RWPE2 (cell line): Measurements from ENCODE around the gene PCBP1.

ENCODE experiments used
- ATAC-seq: fragments of 200-7000 bp; cut with Tn5 transposase; 3 replicates; pipeline ENCODE4 v1.9.1; 2021; ENCODE audit warnings: low read depth
- DNase-seq: peaks from one replicate; pipeline ENCODE4 v3.0.0-alpha.2; 2020; ENCODE audit warnings: low spot score
- H3K27ac ChIP-seq: fragments of 450-650 bp; 2 replicates; pipeline ENCODE4 v1.5.1; 2017; ENCODE audit warnings: mild to moderate bottlenecking; ENCODE audit not compliant: poor library complexity, severe bottlenecking
- H3K27me3 ChIP-seq: fragments of 250-450 bp; sonication (Bioruptor Pico); 2 replicates; pipeline ENCODE4 v1.5.1; 2021; ENCODE audit warnings: mild to moderate bottlenecking, moderate library complexity; ENCODE audit not compliant: insufficient read depth, poor library complexity, severe bottlenecking
- H3K36me3 ChIP-seq: fragments of 250-450 bp; sonication (Bioruptor Pico); 2 replicates; pipeline ENCODE4 v1.5.1; 2020; ENCODE audit warnings: low read depth, mild to moderate bottlenecking, moderate library complexity
- H3K4me1 ChIP-seq: fragments of 250-450 bp; sonication (Bioruptor Pico); 2 replicates; pipeline ENCODE4 v1.5.1; 2021; ENCODE audit warnings: mild to moderate bottlenecking, moderate library complexity; ENCODE audit not compliant: insufficient read depth, poor library complexity, severe bottlenecking
- H3K4me3 ChIP-seq: fragments of 250-450 bp; sonication (Bioruptor Pico); 2 replicates; pipeline ENCODE4 v1.5.1; 2021; ENCODE audit warnings: mild to moderate bottlenecking, moderate library complexity; ENCODE audit not compliant: severe bottlenecking
- H3K9me3 ChIP-seq: fragments of 250-450 bp; sonication (Bioruptor Pico); 2 replicates; pipeline ENCODE4 v1.5.1; 2021; ENCODE audit warnings: mild to moderate bottlenecking, moderate library complexity; ENCODE audit not compliant: severe bottlenecking
- CTCF ChIP-seq: fragments of 450-650 bp; IDR thresholded peaks from one replicate; pipeline ENCODE4 v1.5.1; 2017; ENCODE audit warnings: mild to moderate bottlenecking, moderate library complexity; ENCODE audit not compliant: poor library complexity, severe bottlenecking

The PCBP1 gene

DNA sequence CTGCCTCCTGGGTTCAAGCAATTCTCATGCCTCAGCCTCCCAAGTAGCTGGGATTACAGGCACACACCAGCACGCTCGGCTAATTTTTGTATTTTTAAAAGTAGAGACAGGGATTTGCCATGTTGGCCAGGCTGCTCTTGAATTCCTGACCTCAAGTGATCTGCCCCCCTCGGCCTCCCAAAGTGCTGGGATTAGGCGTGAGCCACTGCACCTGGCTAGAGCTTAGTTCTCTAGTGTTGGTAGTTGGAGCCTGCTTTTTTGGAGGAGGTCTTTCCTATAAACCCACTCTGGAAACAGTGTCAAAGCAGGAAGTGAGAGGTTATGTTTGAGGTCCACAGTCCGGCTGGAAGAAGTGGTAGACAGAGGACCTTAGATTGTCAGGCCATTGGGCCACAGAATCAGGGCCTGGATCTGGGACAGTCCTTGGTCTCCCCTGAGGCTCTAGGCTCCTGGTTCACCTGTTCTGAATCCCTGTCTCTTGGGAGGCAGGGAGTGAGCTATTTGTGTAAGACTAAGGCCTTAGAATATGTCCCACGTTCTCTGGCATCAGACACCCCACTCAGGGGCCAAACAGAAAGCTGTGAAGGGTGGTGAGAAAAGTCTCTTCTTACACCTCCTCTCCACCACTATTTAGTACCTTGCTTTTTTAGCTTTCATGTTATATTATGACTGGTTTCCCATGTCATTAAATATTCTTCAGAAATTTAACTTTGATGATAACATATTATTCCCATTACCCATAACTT, 34.5 kb downstream of the PCBP1 start:
- H3K27me3 ChIP-seq, result no peaks in the 10 kb centered on the region
- H3K4me1 ChIP-seq, result no peaks in the 10 kb centered on the region
- H3K4me3 ChIP-seq, result no peak overlapping the region
- no peak for ATAC-seq
- TF ChIP-seq CTCF, result no peak
- no peak for DNase-seq
- no peaks in the 10 kb centered on the region for H3K9me3 ChIP-seq
- H3K27ac ChIP-seq, result no peak overlapping the region
- H3K36me3 ChIP-seq, result no peaks in the 10 kb centered on the region

- no peak for TF ChIP-seq CTCF
- no peaks in the 10 kb centered on the region for H3K4me1 ChIP-seq
- DNase-seq (no peak), ATAC-seq (no peak)
- no peaks in the 10 kb centered on the region for H3K27me3 ChIP-seq
- no peak overlapping the region for H3K27ac ChIP-seq
- H3K9me3 ChIP-seq, result no peaks in the 10 kb centered on the region
- H3K36me3 ChIP-seq, result no peaks in the 10 kb centered on the region
- H3K4me3 ChIP-seq, result no peak overlapping the region
These were observed 35.2 kb downstream of the PCBP1 start for GRCh38 chr2:70122470-70122869.

- Histone ChIP-seq H3K4me3 (no peak overlapping the region), H3K4me1 (no peaks in the 10 kb centered on the region)
- no peak for DNase-seq
These were observed 36.0 kb downstream of the PCBP1 start for GRCh38 chr2:70123051-70123828.

DNA sequence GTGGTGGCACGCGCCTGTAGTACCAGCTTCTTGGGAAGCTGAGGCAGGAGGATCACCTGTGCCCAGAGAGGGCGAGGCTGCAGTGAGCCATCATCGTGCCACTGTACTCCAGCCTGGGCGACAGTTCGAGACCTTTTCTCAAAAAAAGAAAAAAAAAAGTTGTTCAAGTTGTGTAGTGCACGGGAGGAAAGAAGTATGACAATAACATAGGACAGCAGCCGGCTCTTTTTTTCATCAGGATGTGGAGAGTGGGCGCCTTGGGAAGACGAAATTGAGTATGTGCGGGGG, 36.5 kb downstream of the PCBP1 start:
- peak overlapping the region; percentile 40 for H3K4me3 ChIP-seq
- H3K4me1 ChIP-seq, result no peaks in the 10 kb centered on the region
- no peaks in the 10 kb centered on the region for H3K9me3 ChIP-seq
- no peak for DNase-seq
- no peak for ATAC-seq
- no peaks in the 10 kb centered on the region for H3K36me3 ChIP-seq
- no peaks in the 10 kb centered on the region for H3K27me3 ChIP-seq
- peak overlapping the region; percentile 61 for H3K27ac ChIP-seq
- no peak for TF ChIP-seq CTCF

More at GRCh38 chr2:70123051-70123828, 36.0 kb downstream of the PCBP1 start:
- no peaks in the 10 kb centered on the region for H3K36me3 ChIP-seq
- peak overlapping the region; percentile 61 for H3K27ac ChIP-seq
- no peak for ATAC-seq
- no peaks in the 10 kb centered on the region for H3K27me3 ChIP-seq
- TF ChIP-seq CTCF, result no peak
- no peaks in the 10 kb centered on the region for H3K9me3 ChIP-seq

DNA sequence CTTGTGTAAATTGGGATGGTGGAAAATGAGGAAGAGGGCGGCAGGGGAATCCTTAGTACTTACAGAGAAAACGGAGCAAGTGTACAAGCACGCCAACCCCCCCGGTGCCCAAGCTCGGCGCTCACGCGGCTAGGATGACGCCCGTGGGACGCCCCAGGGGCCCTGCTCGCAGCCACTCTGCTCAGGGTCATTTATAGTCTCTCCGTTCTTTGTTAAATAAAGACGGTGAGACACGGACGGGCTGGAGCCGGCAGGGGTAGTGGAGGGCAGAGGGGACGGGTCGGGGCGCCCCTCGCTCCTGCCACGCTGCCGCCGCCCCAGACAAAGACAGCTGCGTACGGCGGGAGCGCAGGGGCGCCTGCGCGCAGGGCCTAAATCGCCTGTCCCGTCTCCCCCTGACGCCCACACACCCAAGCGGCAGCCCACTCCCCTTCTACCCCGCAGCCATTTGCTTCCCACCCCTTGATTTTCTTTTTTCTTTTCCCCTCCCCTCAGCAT, 37.8 kb downstream of the PCBP1 start:
- no peak for TF ChIP-seq CTCF
- Histone ChIP-seq H3K27ac (peak overlapping the region; percentile 61), H3K4me3 (peak overlapping the region; percentile 40), H3K27me3 (no peaks in the 10 kb centered on the region), H3K4me1 (no peaks in the 10 kb centered on the region), H3K9me3 (no peaks in the 10 kb centered on the region), H3K36me3 (no peaks in the 10 kb centered on the region)
- DNase-seq, result no peak
- peak; percentile 44 for ATAC-seq
